Activated T-cell treated with anti-CD3 and anti-CD28 coated beads for 4 hours (primary cell): ENCODE measurements around the gene TNNC2.

Experiments used
- DNase-seq: peaks from one replicate; pipeline ENCODE4 v3.0.0-alpha.2; 2020

TNNC2 gene

GRCh38 chr20:45779011-45779915, 47.8 kb downstream of the TNNC2 start:
- no peak for DNase-seq

GRCh38 chr20:45776931-45777330, 50.2 kb downstream of the TNNC2 start:
- no peak for DNase-seq

- no peak for DNase-seq
Measured at GRCh38 chr20:45775411-45775810, 51.7 kb downstream of the TNNC2 start.

- DNase-seq = no peak
Measured at GRCh38 chr20:45774945-45775344, 52.2 kb downstream of the TNNC2 start.
